GM19324 (cell line): ENCODE results near the gene CLEC12A.

Experiments
- ATAC-seq: cut with Tn5 transposase; IDR thresholded peaks from one replicate; pipeline ENCODE4 v1.9.1; 2021; ENCODE audit warnings: mild to moderate bottlenecking, moderate library complexity; ENCODE audit not compliant: unreplicated experiment, low FRiP score

Gene CLEC12A

GRCh38 chr12:10031321-10031720, 60.1 kb downstream of the CLEC12A start:
- ATAC-seq: no peak

DNA sequence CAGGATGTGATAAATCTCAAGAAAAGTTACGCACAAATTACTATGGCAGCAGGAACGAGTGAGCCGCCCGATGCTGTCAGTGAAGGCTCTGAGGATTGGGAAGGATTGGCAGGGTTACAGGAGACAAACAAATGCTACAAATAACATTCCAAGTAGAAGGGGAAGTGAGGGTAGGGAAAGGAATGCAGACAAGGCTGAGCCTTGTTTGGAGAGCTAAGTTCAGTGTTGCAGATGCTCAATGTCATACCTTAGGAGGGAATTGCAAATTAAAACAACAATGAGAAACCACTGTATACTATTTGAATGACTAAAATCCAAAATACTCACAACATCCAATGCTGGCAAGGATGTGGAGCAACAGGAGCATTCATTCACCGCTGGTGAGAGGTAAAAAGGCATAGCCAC, 60.6 kb downstream of the CLEC12A start:
- ATAC-seq: no peak

- no peak for ATAC-seq
Measured at GRCh38 chr12:10033783-10034545, 62.8 kb downstream of the CLEC12A start.
